ENCODE data around the gene PRADC1. TPM values are rescaled to one million over a fixed set of nuclear protein-coding genes. Genes with fewer than 3 reads are reported as not detected.

PRADC1 gene
- total and polyA plus RNA-seq, 2 experiments from 2014 or later = 6.5 to 8.3 TPM

- peaks cover 17% of the 10 kb centered on the region for H3K4me1 ChIP-seq (ENCODE audit: insufficient read depth)
- peaks cover 26% of the 10 kb centered on the region for H3K27me3 ChIP-seq (ENCODE audit: insufficient read depth)
- no peak overlapping the region for H3K4me3 ChIP-seq
- no peak overlapping the region for H2AFZ ChIP-seq
- H3K27me3 Mint-ChIP-seq (ENCODE audit: insufficient read depth, low read depth, poor library complexity) = peaks cover 21% of the 10 kb centered on the region
- DNase-seq (ENCODE audit: low spot score) = no peak
- H3K27ac ChIP-seq (ENCODE audit: low read depth) = no peak overlapping the region
- TF ChIP-seq CREB1 (CRISPR knock-in tag; IDR thresholded peaks at IDR 0.05; ENCODE audit: low read depth) = no peak
- no peak for TF ChIP-seq REST (IDR thresholded peaks at IDR 0.05; ENCODE audit: unreplicated experiment)
- peaks cover 8% of the 10 kb centered on the region; the same call in 1 of the 2 replicates for H3F3A ChIP-seq (replicated peaks; ENCODE audit: low read depth)
- ATAC-seq = no peak
- 0 out of 2 replicates have a peak, but pooled peaks cover 5% of the 10 kb centered on the region for H3K79me2 ChIP-seq (replicated peaks; ENCODE audit: insufficient read depth)
- H3K9me3 Mint-ChIP-seq = no peaks in the 10 kb centered on the region; the same call in 1 of the 3 replicates
- no peaks in the 10 kb centered on the region; the same call in 1 of the 2 replicates for H3K36me3 ChIP-seq (ENCODE audit: insufficient read depth)
- H3K4me3 Mint-ChIP-seq = no peak overlapping the region
- peaks cover 11% of the 10 kb centered on the region for H3K36me3 Mint-ChIP-seq (ENCODE audit: low read depth)
- H3K9me2 ChIP-seq (ENCODE audit: insufficient read depth) = no peaks in the 10 kb centered on the region
- H3K27ac Mint-ChIP-seq = no peak overlapping the region
- peaks cover 15% of the 10 kb centered on the region for H4K20me1 ChIP-seq (replicated peaks; ENCODE audit: insufficient read depth)
- H3K4me1 Mint-ChIP-seq = peaks cover 17% of the 10 kb centered on the region
- H3K4me2 ChIP-seq = no peak overlapping the region
Measured at GRCh38 chr2:73265298-73266060, 32.4 kb upstream of the PRADC1 start.

GRCh38 chr2:73264783-73265182 lies 31.7 kb upstream of the PRADC1 start:
- peaks cover 10% of the 10 kb centered on the region for H4K20me1 ChIP-seq (replicated peaks; ENCODE audit: insufficient read depth)
- Mint-ChIP-seq H3K9me3 (no peaks in the 10 kb centered on the region; the same call in 1 of the 3 replicates), H3K4me1 (peaks cover 17% of the 10 kb centered on the region), H3K27ac (no peak overlapping the region), H3K27me3 (ENCODE audit: insufficient read depth, low read depth, poor library complexity) (peaks cover 16% of the 10 kb centered on the region), H3K36me3 (ENCODE audit: low read depth) (peaks cover 17% of the 10 kb centered on the region), H3K4me3 (no peak overlapping the region)
- H3K79me2 ChIP-seq (replicated peaks; ENCODE audit: insufficient read depth) = 0 out of 2 replicates have a peak, but pooled peaks cover 5% of the 10 kb centered on the region
- ATAC-seq = no peak
- no peak overlapping the region for H3K4me2 ChIP-seq
- H3K9me2 ChIP-seq (ENCODE audit: insufficient read depth) = no peaks in the 10 kb centered on the region
- H3K36me3 ChIP-seq (ENCODE audit: insufficient read depth) = no peaks in the 10 kb centered on the region; the same call in 1 of the 2 replicates
- H2AFZ ChIP-seq = no peak overlapping the region
- H3K4me3 ChIP-seq = no peak overlapping the region
- peaks cover 15% of the 10 kb centered on the region for H3K4me1 ChIP-seq (ENCODE audit: insufficient read depth)
- H3K27me3 ChIP-seq (ENCODE audit: insufficient read depth) = peaks cover 19% of the 10 kb centered on the region
- no peak for TF ChIP-seq ZNF114 (CRISPR knock-in tag; IDR thresholded peaks at IDR 0.05)
- TF ChIP-seq EZH2phosphoT487 (IDR thresholded peaks at IDR 0.05; ENCODE audit: unreplicated experiment) = no peak
- no peak overlapping the region for H3K27ac ChIP-seq (ENCODE audit: low read depth)
- H3F3A ChIP-seq (replicated peaks; ENCODE audit: low read depth) = peaks cover 8% of the 10 kb centered on the region; the same call in 1 of the 2 replicates
- DNase-seq (ENCODE audit: low spot score) = no peak

GRCh38 chr2:73264332-73264606 lies 31.2 kb upstream of the PRADC1 start:
- H3K9me3 Mint-ChIP-seq = no peaks in the 10 kb centered on the region; the same call in 1 of the 3 replicates
- H3K27me3 Mint-ChIP-seq (ENCODE audit: insufficient read depth, low read depth, poor library complexity) = peaks cover 17% of the 10 kb centered on the region
- TF ChIP-seq NANOG (IDR thresholded peaks at IDR 0.05; ENCODE audit: borderline replicate concordance) (no peak), ETS1 (IDR thresholded peaks at IDR 0.05) (no peak), CTCF (conservative IDR thresholded peaks at IDR 0.05; ENCODE audit: low read depth in 2 of 2) (no peak), STAT1 (IDR thresholded peaks at IDR 0.05; ENCODE audit: unreplicated experiment) (no peak), ZNF114 (CRISPR knock-in tag; IDR thresholded peaks at IDR 0.05) (no peak), ZNF331 (CRISPR knock-in tag; IDR thresholded peaks at IDR 0.05; ENCODE audit: low read depth) (no peak), POLR2AphosphoS5 (IDR thresholded peaks at IDR 0.05; ENCODE audit: low read depth) (no peak)
- H3K27ac Mint-ChIP-seq = no peak overlapping the region
- H3F3A ChIP-seq (replicated peaks; ENCODE audit: low read depth) = peaks cover 8% of the 10 kb centered on the region; the same call in 1 of the 2 replicates
- H3K27ac ChIP-seq (ENCODE audit: low read depth) = no peak overlapping the region
- no peak overlapping the region for H3K4me2 ChIP-seq
- H3K27me3 ChIP-seq (ENCODE audit: insufficient read depth) = peaks cover 17% of the 10 kb centered on the region
- no peaks in the 10 kb centered on the region for H3K9me2 ChIP-seq (ENCODE audit: insufficient read depth)
- 0 out of 2 replicates have a peak, but pooled peaks cover 5% of the 10 kb centered on the region for H3K79me2 ChIP-seq (replicated peaks; ENCODE audit: insufficient read depth)
- peaks cover 10% of the 10 kb centered on the region for H4K20me1 ChIP-seq (replicated peaks; ENCODE audit: insufficient read depth)
- no peak overlapping the region for H3K4me3 Mint-ChIP-seq
- ATAC-seq (no peak), DNase-seq (ENCODE audit: low spot score) (no peak)
- peaks cover 21% of the 10 kb centered on the region for H3K36me3 Mint-ChIP-seq (ENCODE audit: low read depth)
- H3K4me1 Mint-ChIP-seq = peaks cover 15% of the 10 kb centered on the region
- no peak overlapping the region for H2AFZ ChIP-seq
- H3K4me3 ChIP-seq = no peak overlapping the region
- no peaks in the 10 kb centered on the region; the same call in 1 of the 2 replicates for H3K36me3 ChIP-seq (ENCODE audit: insufficient read depth)
- peaks cover 14% of the 10 kb centered on the region for H3K4me1 ChIP-seq (ENCODE audit: insufficient read depth)

Measured in GM23338 (cell line).